Ishikawa (cell line): ENCODE measurements around the gene TMEM40.

Experiments
- CEBPB ChIP-seq: IDR thresholded peaks from 2 replicates; pipeline ENCODE4 v1.6.1; 2012
- CREB1 ChIP-seq: IDR thresholded peaks from 2 replicates; pipeline ENCODE4 v1.6.1; 2012; ENCODE audit warnings: low read depth
- EGR1 ChIP-seq: IDR thresholded peaks from 2 replicates; pipeline ENCODE4 v1.6.1; 2012
- EP300 ChIP-seq: IDR thresholded peaks from 2 replicates; pipeline ENCODE4 v1.6.1; 2012; ENCODE audit warnings: borderline replicate concordance
- FOXM1 ChIP-seq: IDR thresholded peaks from 2 replicates; pipeline ENCODE4 v1.6.1; 2012; ENCODE audit warnings: low read depth, borderline replicate concordance
- NFIC ChIP-seq: IDR thresholded peaks from 2 replicates; pipeline ENCODE4 v1.6.1; 2012
- RAD21 ChIP-seq: IDR thresholded peaks from 2 replicates; pipeline ENCODE4 v1.6.1; 2012; ENCODE audit warnings: low read depth
- TAF1 ChIP-seq: IDR thresholded peaks from 2 replicates; pipeline ENCODE4 v1.6.1; 2012; ENCODE audit warnings: low read depth, mild to moderate bottlenecking
- TCF12 ChIP-seq: IDR thresholded peaks from 2 replicates; pipeline ENCODE4 v1.6.1; 2012; ENCODE audit warnings: low read depth
- TEAD4 ChIP-seq: IDR thresholded peaks from 2 replicates; pipeline ENCODE4 v1.6.1; 2012
- YY1 ChIP-seq: IDR thresholded peaks from 2 replicates; pipeline ENCODE4 v1.6.1; 2012; ENCODE audit warnings: low read depth
- ZBTB7A ChIP-seq: IDR thresholded peaks from 2 replicates; pipeline ENCODE4 v1.6.1; 2012; ENCODE audit warnings: low read depth
- TF ChIP-seq, protein P1 (sequence below): IDR thresholded peaks from 2 replicates; pipeline ENCODE4 v1.6.1; 2012; ENCODE audit warnings: low read depth, mild to moderate bottlenecking
- TF ChIP-seq, protein P2 (sequence below): IDR thresholded peaks from 2 replicates; pipeline ENCODE4 v1.6.1; 2012
- TF ChIP-seq, protein P3 (sequence below): IDR thresholded peaks from 2 replicates; pipeline ENCODE4 v1.6.1; 2012

The TMEM40 gene

DNA sequence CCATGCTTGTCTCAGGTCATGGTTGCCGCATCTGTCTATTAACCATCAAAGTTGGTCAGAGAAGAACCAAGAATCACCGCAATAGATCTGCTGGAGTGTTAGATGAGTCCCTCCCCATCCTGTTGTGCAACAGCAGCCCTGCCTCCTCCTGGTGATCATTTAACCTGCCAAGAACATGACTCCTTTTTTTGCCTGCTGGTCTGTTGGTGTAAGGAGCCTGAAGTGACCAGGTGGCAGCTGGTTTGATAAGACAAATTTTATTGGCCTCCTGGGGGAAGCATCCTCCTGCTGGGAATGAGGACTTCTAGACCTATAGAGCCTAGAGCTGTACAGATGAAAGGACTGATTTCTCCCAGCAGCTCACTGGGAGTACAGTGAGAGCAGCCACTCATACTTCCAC lies 51.6 kb downstream of the TMEM40 start:
- TF ChIP-seq CEBPB (peak; percentile 53; the same call in 1 of the 2 replicates), TAF1 (no peak)

DNA sequence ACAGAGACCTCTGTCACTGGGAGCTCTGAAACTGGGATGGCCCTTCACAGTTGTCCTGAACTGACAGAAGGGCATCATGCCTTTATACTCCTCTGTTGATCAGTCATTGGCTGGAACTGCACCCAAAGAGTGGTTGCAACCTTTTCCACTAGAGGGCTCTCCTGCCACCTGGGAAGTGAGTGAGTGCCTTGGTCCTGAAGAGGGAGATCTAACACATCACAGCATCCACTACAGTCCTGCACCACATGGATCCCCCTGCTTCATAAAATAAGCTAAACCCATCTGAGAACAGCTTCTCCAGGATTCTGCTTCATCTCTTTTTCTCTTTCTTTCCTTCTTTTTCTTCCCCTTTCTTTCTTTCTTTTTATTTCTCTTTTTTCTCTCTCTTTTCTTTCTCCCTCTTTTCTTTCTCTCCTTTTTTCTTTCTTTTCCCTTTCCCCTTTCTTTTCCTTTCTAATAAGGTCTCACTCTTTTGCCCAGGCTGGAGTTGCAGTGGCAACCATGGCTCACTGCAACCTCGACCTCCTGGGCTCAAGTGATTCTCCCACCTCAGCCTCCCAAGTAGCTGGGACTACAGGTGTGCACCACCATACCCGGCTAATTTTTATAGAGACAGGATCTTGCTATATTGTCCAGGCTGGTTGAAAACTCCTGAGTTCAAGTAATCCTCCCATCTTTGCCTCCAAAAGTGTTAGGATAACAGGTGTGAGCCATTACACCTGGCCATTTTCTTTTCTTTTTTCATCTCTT lies 52.4 kb downstream of the TMEM40 start:
- TF ChIP-seq, protein P1, sequence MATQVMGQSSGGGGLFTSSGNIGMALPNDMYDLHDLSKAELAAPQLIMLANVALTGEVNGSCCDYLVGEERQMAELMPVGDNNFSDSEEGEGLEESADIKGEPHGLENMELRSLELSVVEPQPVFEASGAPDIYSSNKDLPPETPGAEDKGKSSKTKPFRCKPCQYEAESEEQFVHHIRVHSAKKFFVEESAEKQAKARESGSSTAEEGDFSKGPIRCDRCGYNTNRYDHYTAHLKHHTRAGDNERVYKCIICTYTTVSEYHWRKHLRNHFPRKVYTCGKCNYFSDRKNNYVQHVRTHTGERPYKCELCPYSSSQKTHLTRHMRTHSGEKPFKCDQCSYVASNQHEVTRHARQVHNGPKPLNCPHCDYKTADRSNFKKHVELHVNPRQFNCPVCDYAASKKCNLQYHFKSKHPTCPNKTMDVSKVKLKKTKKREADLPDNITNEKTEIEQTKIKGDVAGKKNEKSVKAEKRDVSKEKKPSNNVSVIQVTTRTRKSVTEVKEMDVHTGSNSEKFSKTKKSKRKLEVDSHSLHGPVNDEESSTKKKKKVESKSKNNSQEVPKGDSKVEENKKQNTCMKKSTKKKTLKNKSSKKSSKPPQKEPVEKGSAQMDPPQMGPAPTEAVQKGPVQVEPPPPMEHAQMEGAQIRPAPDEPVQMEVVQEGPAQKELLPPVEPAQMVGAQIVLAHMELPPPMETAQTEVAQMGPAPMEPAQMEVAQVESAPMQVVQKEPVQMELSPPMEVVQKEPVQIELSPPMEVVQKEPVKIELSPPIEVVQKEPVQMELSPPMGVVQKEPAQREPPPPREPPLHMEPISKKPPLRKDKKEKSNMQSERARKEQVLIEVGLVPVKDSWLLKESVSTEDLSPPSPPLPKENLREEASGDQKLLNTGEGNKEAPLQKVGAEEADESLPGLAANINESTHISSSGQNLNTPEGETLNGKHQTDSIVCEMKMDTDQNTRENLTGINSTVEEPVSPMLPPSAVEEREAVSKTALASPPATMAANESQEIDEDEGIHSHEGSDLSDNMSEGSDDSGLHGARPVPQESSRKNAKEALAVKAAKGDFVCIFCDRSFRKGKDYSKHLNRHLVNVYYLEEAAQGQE: no peak
- peak; percentile 85 for TF ChIP-seq RAD21

DNA sequence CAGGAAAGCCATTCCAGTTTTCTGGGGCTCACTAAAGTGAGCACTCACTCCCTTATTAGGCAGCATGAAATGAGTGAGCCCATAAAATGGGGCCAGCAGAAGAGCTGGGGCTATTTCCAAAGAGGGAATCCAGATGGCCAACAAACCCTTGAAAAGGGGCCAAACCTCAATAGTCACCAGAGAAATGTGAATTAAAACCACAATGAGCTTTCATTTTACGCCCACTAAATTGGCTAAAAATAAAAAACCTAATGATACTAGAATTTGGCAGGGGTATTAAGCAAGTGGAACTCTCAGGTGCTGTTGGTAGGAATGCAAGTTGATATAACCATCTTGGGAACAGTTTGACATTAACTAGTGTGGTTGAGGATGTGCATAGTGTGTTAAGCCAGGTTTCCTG lies 53.1 kb downstream of the TMEM40 start:
- TF ChIP-seq YY1: no peak
- TF ChIP-seq, protein P1: no peak
- TF ChIP-seq TEAD4: no peak

DNA sequence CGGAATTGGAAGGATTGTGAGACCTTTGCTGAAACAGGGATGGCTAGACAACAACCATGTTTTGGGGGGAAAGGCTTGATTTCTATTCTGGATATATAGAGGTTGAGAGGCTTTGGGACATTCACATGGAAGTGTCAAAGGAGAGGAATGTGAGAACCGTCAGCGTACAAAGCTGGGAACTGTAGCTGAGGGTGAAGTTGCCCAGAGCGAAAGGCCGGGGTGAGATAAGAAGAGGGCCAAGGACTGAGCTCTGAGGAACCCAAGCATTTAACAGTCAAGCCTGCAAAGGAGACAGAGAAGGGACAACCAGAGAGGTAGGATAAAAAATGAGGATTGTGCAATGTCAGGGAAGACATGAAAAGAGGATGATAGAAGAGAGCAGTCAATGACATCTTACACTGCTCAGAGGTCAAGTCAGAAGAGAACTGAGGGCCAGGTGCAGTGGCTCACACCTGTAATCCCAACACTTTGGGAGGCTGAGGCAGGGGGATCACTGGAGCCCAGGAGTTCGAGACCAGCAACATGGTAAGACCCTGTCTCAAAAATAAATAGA lies 53.6 kb downstream of the TMEM40 start:
- no peak for TF ChIP-seq TAF1
- no peak for TF ChIP-seq TCF12
- no peak for TF ChIP-seq NFIC
- TF ChIP-seq, protein P2, sequence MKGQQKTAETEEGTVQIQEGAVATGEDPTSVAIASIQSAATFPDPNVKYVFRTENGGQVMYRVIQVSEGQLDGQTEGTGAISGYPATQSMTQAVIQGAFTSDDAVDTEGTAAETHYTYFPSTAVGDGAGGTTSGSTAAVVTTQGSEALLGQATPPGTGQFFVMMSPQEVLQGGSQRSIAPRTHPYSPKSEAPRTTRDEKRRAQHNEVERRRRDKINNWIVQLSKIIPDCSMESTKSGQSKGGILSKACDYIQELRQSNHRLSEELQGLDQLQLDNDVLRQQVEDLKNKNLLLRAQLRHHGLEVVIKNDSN: no peak
- TF ChIP-seq, protein P1: no peak
- TF ChIP-seq EP300: no peak
- no peak for TF ChIP-seq ZBTB7A
- TF ChIP-seq FOXM1: no peak
- TF ChIP-seq EGR1: no peak
- TF ChIP-seq RAD21: no peak
- no peak for TF ChIP-seq CREB1
- no peak for TF ChIP-seq TEAD4
- no peak for TF ChIP-seq YY1

DNA sequence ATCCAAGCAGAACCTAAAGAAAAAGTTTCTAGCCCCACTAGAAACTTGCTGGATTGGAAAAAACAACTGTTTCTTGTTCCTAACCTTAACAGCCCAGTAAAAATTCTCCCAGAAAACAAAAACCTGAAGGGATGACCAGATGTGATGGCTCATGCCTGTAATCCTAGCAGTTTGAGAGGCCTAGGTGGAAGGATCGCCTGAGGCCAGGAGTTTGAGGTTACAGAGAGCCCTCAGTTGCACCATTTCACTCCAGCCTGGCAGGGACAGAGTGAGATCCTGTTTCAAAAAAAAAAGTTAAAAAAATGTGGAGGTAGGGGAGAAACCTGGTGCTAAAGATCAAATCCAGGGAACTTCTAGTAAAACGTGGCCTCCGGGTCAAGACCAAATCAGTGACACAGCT lies 56.6 kb downstream of the TMEM40 start:
- TF ChIP-seq TCF12 (no peak), FOXM1 (no peak), CREB1 (no peak), TAF1 (no peak), TEAD4 (no peak), YY1 (no peak), EP300 (no peak), CEBPB (no peak), ZBTB7A (no peak), RAD21 (no peak), EGR1 (no peak)
- TF ChIP-seq, protein P2: no peak

DNA sequence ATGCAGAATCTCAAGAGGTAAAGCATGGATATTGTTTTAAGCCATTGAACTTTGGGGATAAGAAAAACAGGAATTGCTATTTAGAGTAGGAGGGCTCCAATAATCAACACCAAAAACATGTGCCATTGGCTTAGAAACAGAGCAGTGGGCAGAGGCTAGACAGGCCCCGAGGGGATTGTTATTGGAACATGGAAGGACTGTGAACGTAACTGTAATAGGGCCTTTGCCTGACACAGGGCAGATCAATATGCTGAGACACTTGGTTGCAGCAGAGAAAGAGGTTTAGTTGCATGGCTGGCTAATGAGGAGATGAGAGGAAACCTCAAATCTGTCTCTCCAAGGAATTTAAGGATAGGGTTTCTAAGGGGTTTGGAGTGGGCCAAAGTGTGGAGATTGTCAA lies 58.3 kb downstream of the TMEM40 start:
- TF ChIP-seq TCF12 (no peak), TAF1 (no peak), YY1 (no peak), CREB1 (no peak), TEAD4 (no peak), CEBPB (no peak), EGR1 (no peak), RAD21 (no peak), NFIC (no peak), FOXM1 (no peak), ZBTB7A (no peak), EP300 (no peak)
- TF ChIP-seq, protein P1: no peak
- TF ChIP-seq, protein P2: no peak
- TF ChIP-seq, protein P3, sequence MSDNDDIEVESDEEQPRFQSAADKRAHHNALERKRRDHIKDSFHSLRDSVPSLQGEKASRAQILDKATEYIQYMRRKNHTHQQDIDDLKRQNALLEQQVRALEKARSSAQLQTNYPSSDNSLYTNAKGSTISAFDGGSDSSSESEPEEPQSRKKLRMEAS: no peak
